ENCODE measurements around the gene USP34.
"Not testable (repeated sequence)": the region's sequence is repeated elsewhere in the genome, so short reads cannot be mapped to it uniquely, and the experiment has no call there.

Gene USP34

DNA sequence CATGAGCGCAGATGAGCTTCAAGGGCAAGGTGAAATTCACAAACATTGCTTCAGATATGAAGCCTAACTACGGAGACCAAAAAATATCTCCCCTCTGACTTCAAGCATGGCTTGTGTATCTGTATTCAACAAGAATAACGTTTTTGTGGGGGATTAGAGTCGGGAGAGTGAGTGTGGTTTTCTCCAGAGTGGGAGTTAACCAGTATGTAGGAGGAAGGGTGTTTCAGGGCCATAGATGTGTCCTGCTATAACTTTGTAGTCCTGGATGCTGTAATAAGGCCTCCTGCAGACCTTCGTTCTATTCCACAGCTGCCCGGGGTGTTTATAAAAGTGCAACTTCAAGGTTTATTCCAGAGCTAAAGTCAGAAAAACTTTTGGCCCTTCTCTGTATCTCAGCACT, 321.8 kb downstream of the USP34 start:
- no peak for DNase-seq (ENCODE audit: low spot score)

- not testable (repeated sequence) for DNase-seq (ENCODE audit: low spot score)
Observed at GRCh38 chr2:61148091-61148490, 322.8 kb downstream of the USP34 start.

DNA sequence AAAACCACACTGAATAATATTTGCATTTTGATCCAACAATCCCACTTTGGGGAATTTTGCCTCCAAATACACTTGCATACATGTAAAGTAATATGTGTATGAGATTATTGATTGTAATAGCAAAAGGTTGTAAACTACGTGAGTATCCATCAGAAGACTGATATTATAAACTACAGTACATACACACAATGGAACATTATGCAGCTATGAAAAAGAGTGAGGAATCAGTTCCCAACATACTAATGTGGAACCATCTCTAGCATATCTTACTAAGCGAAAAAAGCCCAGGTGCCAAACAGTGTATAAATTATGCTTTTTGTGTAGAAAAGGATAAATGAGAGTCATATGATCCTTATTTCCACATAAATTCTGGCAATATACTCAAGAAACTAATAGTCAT, 324.9 kb downstream of the USP34 start:
- DNase-seq (ENCODE audit: low spot score) = no peak

GRCh38 chr2:61144697-61145268, 326.1 kb downstream of the USP34 start:
- DNase-seq (ENCODE audit: low spot score) = peak; percentile 100

GRCh38 chr2:61141151-61141550, 329.7 kb downstream of the USP34 start:
- DNase-seq (ENCODE audit: low spot score) = no peak

DNA sequence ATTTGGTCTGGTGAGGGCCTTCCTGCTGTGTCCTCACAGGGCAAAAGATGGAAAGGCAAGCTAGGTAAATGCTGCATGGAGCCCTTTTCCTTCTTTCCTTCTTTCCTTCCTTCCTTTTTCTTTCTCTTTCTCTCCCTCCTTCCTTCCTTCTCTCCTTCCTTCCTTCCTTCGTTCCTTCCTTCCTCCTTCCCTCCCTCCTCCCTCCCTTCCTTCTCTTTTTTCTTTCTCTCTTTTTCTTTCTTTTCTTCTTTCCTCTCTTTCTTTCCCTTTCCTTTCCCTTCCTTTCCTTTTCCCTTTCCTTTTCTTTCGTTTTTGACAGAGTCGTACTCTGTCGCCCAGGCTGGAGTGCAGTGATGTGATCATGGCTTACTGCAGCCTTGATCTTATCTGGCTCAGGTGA, 332.0 kb downstream of the USP34 start:
- no peak for DNase-seq (ENCODE audit: low spot score)

Measured in AG08395 (cell line).